ENCODE data around the gene DPYD.

The DPYD gene

GRCh38 chr1:97783751-97784150 is 137.1 kb downstream of the DPYD start:
- DNase-seq = no peak

DNA sequence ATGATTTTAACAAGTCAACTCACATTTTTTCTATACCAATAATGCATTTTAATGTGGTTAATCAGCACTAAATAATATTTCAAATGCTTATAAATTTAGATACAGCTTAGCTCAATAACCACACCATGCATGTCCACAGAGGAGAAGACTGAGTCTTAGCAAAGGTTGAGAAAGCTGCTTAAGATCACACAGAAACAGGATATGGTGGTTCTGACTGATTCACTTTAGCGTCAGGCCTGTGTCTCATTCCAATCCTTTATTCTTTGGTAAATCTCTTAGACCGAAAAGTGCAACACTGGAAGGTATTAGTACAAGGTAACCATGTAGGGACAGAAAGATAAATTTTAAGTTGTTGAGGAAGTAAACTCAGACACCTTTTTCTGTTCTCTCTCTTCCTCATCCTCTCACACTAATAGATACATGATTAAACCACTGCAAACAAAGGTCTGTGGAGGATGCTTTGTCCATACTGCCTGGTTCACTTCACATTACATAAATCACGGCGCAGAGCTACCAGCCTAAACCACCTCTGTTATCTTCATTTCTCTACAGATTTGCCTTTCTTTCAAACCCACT is 139.0 kb downstream of the DPYD start:
- no peak for DNase-seq

DNA sequence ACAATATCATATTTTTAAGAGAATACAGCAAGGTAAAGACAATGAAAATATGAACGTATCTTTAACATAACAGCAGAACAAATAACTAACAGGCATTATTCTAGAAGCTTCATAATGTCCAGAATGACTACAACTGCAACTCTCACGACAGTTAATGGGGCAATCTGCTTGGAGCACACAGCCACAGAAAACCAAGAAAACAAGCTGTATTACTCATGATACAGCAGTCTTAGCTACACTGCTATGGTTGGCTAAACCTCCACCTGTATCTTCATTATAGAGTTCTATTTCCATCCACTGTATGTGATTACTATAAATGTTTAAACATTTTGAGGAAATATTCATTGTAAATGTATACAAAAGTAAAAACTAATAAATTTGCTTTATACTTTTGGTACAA is 139.9 kb downstream of the DPYD start:
- no peak for DNase-seq

GRCh38 chr1:97778718-97779117 is 142.1 kb downstream of the DPYD start:
- peak in 1 of 2 experiments; percentile 6 for DNase-seq

DNA sequence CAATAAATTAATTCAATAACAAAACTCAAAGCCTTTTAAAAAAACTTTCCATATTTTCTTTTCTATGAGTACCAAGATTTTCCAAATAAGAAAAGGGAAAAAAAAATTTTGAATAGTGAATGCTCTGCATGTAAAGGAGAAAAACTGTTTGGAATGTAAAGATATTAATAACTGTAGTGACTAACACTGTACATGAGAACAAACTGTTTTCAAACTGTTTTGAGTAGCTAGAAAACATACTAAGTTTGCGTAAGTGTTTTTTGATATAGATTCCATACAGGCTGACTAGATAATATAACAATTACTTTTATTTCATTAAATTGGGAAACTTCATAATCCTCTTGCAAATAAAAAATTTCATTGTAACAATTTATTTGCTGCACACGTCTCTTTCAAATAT is 150.5 kb downstream of the DPYD start:
- DNase-seq = no peak

DNA sequence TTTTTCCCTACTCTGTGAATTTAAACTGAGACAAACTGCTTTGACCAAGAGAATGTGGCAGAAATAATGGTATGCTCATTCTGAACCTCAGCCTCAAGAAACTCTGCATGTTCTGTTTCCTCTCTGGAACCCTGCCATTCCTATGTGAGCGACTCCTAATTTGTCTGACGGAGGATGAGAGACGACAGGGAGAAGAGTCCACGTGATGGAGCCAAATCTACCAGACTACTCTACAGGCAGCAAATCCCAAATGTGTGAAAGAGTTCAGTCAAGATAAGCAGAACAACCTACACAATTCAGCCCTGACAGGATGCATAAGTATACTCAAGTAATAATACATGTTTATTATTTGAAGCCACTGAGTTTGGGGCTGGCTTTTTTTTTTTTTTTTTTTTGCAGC is 153.5 kb downstream of the DPYD start:
- DNase-seq = no peak

DNA sequence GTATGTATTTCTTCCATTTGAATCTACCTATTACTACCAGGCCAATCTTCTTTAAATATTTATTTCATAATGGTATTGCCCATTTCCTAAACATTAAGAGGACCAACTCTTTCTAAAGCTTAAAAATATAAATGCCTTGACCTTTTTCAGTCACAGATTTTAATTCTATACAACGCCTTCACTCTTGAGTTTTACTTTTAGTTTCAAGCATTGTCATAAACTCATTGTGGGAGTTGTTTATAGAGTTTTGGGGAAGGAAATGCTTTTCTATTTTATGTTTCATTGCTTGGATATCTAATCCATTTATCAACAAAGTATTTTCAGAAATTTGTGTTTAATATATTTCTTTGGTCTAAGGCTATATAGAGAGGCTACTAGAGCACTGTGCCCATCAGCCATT is 155.8 kb downstream of the DPYD start:
- no peak for DNase-seq

- no peak for DNase-seq
Measured at GRCh38 chr1:97761637-97762036, 159.2 kb downstream of the DPYD start.

DNA sequence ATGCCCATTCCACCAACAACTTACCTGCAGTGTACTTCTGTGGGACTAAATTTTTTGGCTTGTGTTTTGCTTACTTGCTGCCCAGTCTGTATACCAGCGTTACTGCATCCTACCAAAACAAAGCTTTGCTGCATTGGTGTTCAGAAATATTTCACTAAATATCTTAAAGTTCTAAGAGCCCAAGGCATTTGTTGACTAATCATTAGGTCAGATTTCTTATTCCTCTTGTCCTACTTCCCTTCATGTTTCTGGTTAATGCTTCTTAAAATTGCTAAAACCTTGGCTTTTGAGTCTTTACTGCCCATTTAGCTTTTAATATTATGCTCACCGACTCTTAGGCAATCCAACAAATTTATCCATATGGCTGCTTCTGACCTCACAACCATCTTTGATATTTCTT is 161.8 kb downstream of the DPYD start:
- DNase-seq = no peak

GRCh38 chr1:97758541-97759057 is 162.2 kb downstream of the DPYD start:
- no peak for DNase-seq

GRCh38 chr1:97745912-97746311 is 174.9 kb downstream of the DPYD start:
- DNase-seq = no peak

GRCh38 chr1:97744977-97745376 is 175.9 kb downstream of the DPYD start:
- no peak for DNase-seq

DNA sequence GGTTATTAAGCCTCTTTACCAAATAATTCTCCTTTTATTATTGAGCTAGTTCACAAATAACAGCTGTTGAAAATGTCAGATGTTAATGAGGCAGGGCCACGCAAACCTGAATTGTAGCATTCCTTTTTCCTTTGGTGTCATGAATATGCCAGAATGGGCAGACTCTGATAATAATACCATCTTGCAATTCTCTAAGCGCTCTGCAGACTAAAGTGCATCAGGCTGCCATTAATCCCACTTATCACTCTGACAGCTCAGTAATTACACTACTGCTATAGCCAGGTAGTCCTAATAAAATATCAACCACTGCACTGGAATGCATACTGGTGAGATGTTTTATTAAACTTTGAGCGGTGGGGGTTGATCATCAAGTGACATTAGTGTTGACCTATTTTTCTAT is 177.7 kb downstream of the DPYD start:
- no peak for DNase-seq

DNA sequence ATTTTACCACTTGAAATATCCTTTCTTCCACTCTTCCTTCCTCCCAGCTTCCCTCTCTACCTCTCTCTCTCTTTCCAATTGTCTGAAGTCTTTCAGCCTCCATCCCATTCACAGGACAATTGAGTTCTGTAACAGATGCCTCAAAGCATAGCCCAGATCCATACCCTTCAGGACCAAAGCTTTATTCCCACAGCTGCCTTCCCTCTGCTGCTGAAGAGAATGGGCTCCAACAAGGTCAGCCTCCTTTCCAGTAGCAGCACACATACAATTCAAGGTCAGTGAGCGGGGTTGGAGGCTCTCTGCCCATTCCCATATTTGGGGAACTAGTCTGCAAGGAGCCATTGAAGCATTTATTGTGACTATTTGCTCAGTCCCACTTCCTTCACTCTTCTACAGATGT is 179.9 kb downstream of the DPYD start:
- DNase-seq = no peak

DNA sequence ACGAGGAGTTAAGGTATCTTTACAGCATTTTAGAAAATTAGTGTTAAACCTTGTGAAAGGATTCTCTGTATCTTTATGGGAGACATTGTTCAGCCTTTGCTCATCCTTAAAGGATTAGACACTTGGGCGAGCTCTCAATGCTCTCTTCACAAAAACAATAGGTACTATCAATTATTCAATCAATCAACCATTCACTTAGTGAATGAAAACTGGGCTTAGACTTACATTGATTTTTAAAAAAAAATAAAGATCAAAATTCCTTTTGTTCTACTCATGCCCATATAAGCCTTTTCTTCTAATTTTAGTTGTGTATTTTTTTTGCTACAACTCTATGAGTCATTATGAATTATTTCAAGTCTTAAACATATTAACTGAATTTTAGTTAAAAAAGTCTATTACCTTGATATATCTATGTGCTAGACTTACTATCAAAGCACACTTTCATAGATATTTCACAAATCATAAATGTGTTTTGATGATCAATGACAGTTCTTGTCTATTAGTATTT is 181.2 kb downstream of the DPYD start:
- no peak for DNase-seq

DNA sequence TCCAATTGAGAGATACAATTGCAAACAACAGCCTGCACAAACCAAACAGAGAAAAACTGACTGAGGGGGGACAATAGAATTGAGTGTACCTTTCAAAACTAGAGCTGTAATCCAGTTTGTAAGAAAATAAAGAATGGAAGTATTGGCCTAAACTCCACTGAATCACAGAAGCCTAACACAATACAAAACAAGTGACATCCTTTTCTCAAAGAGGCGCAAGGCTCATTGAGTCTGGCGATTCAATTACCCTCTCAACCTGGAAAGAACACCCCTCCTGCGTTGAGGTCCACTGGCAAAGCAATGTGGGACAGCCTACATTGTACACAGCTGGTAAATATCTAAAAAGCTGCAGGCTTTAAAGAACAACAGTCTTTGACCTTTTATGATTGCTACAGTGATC is 182.6 kb downstream of the DPYD start:
- DNase-seq = no peak

- DNase-seq = no peak
Measured at GRCh38 chr1:97730271-97730670, 190.6 kb downstream of the DPYD start.

DNA sequence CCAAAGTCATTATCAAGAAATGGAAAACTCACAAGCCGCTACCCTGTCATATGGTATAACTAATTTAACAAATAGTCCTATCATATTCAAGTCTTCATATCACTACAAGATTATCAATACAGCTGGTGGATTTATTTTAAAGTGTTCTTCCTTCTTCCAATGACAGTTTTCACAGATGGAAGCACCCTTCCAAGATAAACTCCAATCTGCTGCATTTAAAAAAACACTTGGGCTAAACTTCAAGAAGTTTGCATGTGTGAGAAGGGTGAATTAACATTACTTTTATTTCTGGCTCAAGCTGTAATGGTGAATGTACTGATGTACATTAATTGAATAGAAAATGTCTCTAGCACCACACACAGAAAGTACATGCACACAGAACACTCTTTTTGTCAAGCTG is 192.4 kb downstream of the DPYD start:
- no peak for DNase-seq

- DNase-seq = no peak
Measured at GRCh38 chr1:97727029-97727428, 193.8 kb downstream of the DPYD start.

DNA sequence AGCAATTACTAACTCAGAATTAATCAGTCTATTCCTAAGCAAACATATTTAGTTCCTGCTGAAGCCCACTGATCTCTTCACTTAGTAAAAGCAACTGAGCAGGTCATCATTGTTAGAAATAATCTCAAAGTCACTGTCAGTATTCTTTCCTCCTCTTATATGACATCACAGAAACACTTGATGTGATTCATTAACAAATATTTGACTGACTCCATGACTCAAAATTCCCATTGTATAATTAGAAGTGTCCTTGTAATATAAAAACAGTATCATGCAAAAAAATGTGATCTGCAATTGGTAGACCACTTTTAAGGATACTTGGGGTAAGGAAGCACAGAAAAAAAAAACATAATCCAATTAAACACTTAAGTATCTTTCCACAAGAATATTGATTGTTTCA is 194.4 kb downstream of the DPYD start:
- DNase-seq = no peak

DNA sequence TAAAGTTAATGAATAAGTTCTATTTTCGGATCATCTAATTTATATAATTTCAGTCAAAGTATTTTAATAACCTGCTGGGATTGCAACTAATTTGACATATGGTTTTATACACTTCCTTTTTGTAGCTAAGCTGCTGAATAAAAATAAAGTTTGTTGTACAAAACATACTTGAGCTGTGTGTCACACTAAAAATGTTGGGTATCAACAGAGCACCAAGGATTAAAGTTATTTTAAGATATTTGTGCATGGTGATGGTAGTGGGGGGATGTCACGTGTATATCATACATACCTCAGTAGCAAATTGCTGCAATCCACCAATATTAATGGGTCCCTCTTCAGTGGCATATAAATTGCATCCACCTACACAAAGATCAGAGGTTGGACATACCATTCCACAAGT is 199.6 kb downstream of the DPYD start:
- DNase-seq = no peak

- DNase-seq = no peak
Measured at GRCh38 chr1:97712980-97713379, 207.9 kb downstream of the DPYD start.

DNA sequence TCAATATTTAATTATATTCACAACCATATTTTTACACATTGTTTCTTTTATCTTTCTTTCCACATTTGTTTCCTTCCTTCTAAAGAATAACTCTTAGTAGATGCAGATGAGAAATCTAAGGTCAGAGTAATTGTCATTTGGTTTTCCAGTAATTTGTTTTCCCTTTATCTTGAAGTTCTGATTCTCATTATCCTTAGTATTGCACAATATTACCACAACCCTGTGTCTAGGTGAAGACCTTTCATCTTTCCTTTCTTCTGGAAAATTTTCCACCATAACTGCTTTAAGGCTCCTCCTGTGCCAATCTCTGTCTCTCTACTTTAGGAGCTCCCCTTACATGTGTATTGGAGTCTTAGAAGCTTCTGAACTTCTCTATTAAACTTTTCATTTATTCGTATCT is 209.0 kb downstream of the DPYD start:
- no peak for DNase-seq

DNA sequence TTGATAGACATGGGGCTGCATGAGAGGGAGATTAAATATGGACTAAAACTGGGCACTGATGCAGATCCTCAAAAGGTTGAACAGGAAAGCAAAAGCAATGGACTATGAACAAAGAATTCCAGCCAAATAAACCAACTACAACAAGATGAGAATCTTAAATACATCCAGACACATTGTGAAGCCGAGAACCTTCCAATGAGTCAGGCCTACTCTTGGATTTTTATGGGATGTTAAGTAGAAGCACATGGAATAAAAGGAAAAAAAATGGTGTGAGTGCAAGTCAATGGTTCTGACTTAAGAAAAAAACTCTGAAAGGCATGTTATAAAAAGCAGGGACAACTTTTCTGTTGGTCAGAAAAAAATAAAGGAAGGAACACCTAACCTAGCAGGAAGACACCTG is 227.2 kb downstream of the DPYD start:
- DNase-seq = no peak

- no peak for DNase-seq
Measured at GRCh38 chr1:97691325-97691724, 229.5 kb downstream of the DPYD start.

Data from Kasumi-1 (cell line).